ENCODE data around the gene NBPF1. TPM values are rescaled to one million over a fixed set of nuclear protein-coding genes. Genes with fewer than 3 reads are reported as not detected.
"Not testable (repeated sequence)": the region's sequence is repeated elsewhere in the genome, so short reads cannot be mapped to it uniquely, and the experiment has no call there.

The NBPF1 gene
- total RNA-seq, 1 experiment from 2014 or later = 5.1 TPM

GRCh38 chr1:16642025-16642966 lies 28.9 kb upstream of the NBPF1 start:
- DNase-seq (ENCODE audit: low spot score) = not testable (repeated sequence)

- not testable (repeated sequence) for DNase-seq (ENCODE audit: low spot score)
These were observed 28.0 kb upstream of the NBPF1 start for GRCh38 chr1:16641159-16641975.

GRCh38 chr1:16639091-16640031 lies 26.0 kb upstream of the NBPF1 start:
- DNase-seq (ENCODE audit: low spot score) = not testable (repeated sequence)

- not testable (repeated sequence) for DNase-seq (ENCODE audit: low spot score)
These were observed 24.8 kb upstream of the NBPF1 start for GRCh38 chr1:16637941-16638778.

GRCh38 chr1:16636551-16637195 lies 23.3 kb upstream of the NBPF1 start:
- not testable (repeated sequence) for DNase-seq (ENCODE audit: low spot score)

GRCh38 chr1:16635959-16636358 lies 22.6 kb upstream of the NBPF1 start:
- not testable (repeated sequence) for DNase-seq (ENCODE audit: low spot score)

- DNase-seq (ENCODE audit: low spot score) = not testable (repeated sequence)
These were observed 20.3 kb upstream of the NBPF1 start for GRCh38 chr1:16633540-16634282.

GRCh38 chr1:16632044-16632850 lies 18.9 kb upstream of the NBPF1 start:
- not testable (repeated sequence) for DNase-seq (ENCODE audit: low spot score)

GRCh38 chr1:16631248-16632043 lies 18.1 kb upstream of the NBPF1 start:
- DNase-seq (ENCODE audit: low spot score) = no peak

GRCh38 chr1:16630661-16631247 lies 17.4 kb upstream of the NBPF1 start:
- no peak for DNase-seq (ENCODE audit: low spot score)

- DNase-seq (ENCODE audit: low spot score) = not testable (repeated sequence)
These were observed 16.7 kb upstream of the NBPF1 start for GRCh38 chr1:16629916-16630530.

- no peak for DNase-seq (ENCODE audit: low spot score)
These were observed 15.2 kb upstream of the NBPF1 start for GRCh38 chr1:16628361-16629111.

GRCh38 chr1:16626409-16626983 lies 13.1 kb upstream of the NBPF1 start:
- DNase-seq (ENCODE audit: low spot score) = not testable (repeated sequence)

- no peak for DNase-seq (ENCODE audit: low spot score)
These were observed 12.4 kb upstream of the NBPF1 start for GRCh38 chr1:16625497-16626408.

Measured in HT-29 (cell line).